Left lung (tissue), 10 donors: ENCODE data around the gene GSG1L. TPM values are rescaled to one million over a fixed set of nuclear protein-coding genes. Genes with fewer than 3 reads are reported as not detected.

Source experiments
- ATAC-seq: fragments of 200-7000 bp; cut with Tn5 transposase; one replicate; pipeline ENCODE4 v1.9.1; 2020; ENCODE audit warnings: moderate library complexity
- DNase-seq, 4 donors: peaks; one replicate each; pipeline ENCODE4 v3.0.0-alpha.2; 2013 to 2020
- H3K27ac ChIP-seq, 2 donors: fragments of 200-600 bp; sonication (generic) in 1 of 2; one replicate each; pipeline versions ENCODE4 v1.5.0 to v1.8.0; 2020 to 2021
- H3K27me3 ChIP-seq, 2 donors: fragments of 200-600 bp; sonication (generic) in 1 of 2; one replicate each; pipeline versions ENCODE4 v1.5.0 to v1.8.0; 2020 to 2021
- H3K36me3 ChIP-seq, 2 donors: fragments of 200-600 bp; sonication (generic) in 1 of 2; one replicate each; pipeline versions ENCODE4 v1.5.0 to v1.8.0; 2020 to 2021
- H3K4me1 ChIP-seq, 2 donors: fragments of 200-600 bp; one replicate each; pipeline ENCODE4 v1.8.0; 2021
- H3K4me3 ChIP-seq, 2 donors: fragments of 200-600 bp; sonication (generic) in 1 of 2; one replicate each; pipeline versions ENCODE4 v1.5.0 to v1.8.0; 2020 to 2021; ENCODE audit warnings: mild to moderate bottlenecking in 1 of 2
- H3K9me3 ChIP-seq, 2 donors: fragments of 200-600 bp; sonication (generic) in 1 of 2; one replicate each; pipeline versions ENCODE4 v1.5.0 to v1.8.0; 2020 to 2021
- intact Hi-C, 2 donors: fragments of 100-400 bp; cut with DNase I; formaldehyde crosslinking; loops; one replicate each; pipeline versions ENCODE4 v1.11.2 to v1.14.2; 2022
- polyA plus RNA-seq, 6 donors: library from polyadenylated mRNA; unstranded; fragments of 120-200 nt; gene quantifications; one replicate each; pipeline ENCODE4 v1.2.1, GENCODE V29; 2013; ENCODE audit not compliant: insufficient read length in 6 of 6
- total RNA-seq, 2 donors: library from RNA; stranded (reverse); fragmentation: NEBNext Ultra II Directional; extraction: Animal tissue kit (Norgen Biotek cat#: 25700); gene quantifications; one replicate each; pipeline ENCODE4 v1.2.1, GENCODE V29; 2021
- TF ChIP-seq, protein P1 (sequence below), 2 donors: fragments of 200-600 bp; sonication (generic) in 1 of 2; IDR thresholded peaks; one replicate each; pipeline versions ENCODE4 v1.5.0 to v1.8.0; 2021; ENCODE audit warnings: antibody characterized with exemption in 2 of 2
- donor health status: DM: no; HTN: yes; CAD: no.
- donor health status: DM: no; HTN: no; CAD: no.

The GSG1L gene
- total and polyA plus RNA-seq, 8 donors: 0.20 to 1.2 (median 0.65) TPM; not detected in 1

DNA sequence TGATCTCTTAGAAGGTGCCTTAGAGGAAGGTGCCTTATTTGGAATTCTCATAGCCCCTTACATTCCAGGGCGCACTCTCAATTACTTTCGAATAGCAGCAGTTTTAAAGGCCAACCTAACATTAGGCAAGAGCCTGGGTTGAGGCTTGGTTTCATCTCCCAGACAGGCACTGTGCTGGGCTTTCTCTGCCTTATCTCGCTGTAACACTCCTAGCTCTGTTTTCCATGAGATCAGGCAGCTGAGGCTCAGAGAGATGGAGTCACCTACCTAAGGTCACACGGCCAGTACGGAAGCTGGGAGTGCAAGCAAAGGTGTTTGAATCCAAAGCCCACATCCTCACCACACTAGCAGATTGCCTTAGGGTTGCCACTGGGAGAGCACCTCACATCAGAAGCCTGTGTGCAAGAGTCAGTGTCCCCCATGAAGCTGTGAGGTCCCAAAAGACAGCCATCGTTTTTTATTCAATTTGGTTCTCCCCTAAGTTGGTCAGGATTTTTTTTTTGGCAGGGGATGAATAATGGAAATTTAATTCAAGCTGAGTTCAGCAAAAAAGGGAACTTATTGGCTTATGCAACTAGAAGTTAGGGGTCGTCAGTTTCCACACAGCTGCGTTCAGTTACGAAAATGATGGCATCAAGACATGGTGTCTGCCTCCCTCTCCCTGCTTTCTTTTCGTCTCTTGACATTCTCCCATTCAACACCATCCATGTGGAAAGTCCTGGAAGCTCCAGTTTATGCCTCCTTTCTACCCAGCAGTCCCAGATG, 307.1 kb downstream of the GSG1L start:
- Histone ChIP-seq H3K4me1 (peaks cover 0 to 21% of the 10 kb centered on the region in 2 donors), H3K27ac (no peak overlapping the region), H3K27me3 (no peaks in the 10 kb centered on the region), H3K4me3 (no peak overlapping the region), H3K9me3 (no peaks in the 10 kb centered on the region), H3K36me3 (peaks cover 0 to 43% of the 10 kb centered on the region in 2 donors)
- DNase-seq (peak in 2 of 4 donors; percentile 42 to 61), ATAC-seq (no peak)
- TF ChIP-seq, protein P1, sequence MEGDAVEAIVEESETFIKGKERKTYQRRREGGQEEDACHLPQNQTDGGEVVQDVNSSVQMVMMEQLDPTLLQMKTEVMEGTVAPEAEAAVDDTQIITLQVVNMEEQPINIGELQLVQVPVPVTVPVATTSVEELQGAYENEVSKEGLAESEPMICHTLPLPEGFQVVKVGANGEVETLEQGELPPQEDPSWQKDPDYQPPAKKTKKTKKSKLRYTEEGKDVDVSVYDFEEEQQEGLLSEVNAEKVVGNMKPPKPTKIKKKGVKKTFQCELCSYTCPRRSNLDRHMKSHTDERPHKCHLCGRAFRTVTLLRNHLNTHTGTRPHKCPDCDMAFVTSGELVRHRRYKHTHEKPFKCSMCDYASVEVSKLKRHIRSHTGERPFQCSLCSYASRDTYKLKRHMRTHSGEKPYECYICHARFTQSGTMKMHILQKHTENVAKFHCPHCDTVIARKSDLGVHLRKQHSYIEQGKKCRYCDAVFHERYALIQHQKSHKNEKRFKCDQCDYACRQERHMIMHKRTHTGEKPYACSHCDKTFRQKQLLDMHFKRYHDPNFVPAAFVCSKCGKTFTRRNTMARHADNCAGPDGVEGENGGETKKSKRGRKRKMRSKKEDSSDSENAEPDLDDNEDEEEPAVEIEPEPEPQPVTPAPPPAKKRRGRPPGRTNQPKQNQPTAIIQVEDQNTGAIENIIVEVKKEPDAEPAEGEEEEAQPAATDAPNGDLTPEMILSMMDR (IDR thresholded peaks at IDR 0.05): no peak
- intact Hi-C loops: no loop called here

DNA sequence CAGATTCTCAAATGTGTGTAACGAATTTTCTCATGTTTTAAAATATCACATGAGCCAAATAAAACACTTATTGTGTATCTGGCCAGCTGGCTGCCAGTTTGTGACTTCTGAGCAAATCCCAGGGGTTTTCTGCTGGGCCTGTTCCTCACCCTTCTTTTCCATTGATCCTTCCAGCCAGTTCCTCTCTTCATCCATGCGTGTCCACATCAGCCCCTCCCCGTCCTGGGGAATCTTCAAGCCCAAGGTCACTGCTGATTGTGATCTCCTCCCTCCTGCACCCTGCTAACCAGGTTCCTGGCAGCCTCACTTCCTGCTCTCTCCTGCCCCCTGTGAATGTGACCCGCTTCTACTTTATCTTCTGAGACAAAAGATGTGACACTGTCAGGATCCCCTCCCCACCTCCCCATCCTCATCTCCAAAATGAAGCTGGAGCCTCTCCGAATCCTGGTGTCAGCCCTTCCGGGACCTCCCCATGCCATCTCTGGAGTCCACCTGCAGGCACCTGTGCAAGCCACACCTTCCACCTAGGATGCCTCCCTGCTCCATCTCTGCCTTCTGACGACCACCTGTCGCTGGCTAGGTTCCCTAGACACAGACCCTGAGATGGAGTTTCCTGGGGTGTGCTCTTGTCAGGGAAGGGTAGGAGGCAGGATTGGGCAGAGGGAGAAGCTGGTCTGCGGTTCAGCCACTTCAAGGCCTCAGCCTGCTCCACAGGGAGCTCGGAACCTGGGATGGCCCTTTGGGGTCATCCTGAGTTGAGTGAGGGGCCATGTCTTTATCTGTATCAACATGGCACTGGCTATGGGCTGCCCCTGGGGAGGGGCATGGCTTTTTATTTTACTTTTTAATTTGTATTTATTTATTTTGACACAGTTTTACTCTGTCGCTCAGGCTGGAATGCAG, 308.5 kb downstream of the GSG1L start:
- no peak for DNase-seq
- Histone ChIP-seq H3K9me3 (no peaks in the 10 kb centered on the region), H3K27ac (no peak overlapping the region), H3K4me1 (peaks cover 0 to 17% of the 10 kb centered on the region in 2 donors), H3K36me3 (peaks cover 0 to 41% of the 10 kb centered on the region in 2 donors), H3K4me3 (no peak overlapping the region), H3K27me3 (no peaks in the 10 kb centered on the region)
- no peak for ATAC-seq
- intact Hi-C loops: no loop called here
- TF ChIP-seq, protein P1 (IDR thresholded peaks at IDR 0.05): no peak

DNA sequence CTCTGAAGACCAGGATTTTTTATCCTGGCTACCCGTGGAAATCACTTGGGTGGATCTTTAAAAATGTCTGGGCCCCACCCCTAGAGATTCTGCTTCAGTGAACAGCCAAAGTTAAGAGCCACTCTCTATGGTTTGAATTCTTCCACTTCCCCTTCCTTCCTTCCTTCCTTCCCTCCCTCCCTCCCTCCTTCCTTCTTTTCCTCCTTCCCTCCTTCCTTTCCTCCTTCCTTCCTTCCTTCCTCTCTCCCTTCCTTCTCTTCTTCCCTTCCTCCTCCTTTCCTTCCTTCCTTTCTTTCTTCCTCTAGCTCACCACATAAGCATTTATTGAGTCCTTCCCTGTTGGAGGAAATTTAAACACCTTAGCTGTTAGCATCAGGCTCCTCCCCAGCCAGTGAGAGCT, 310.0 kb downstream of the GSG1L start:
- Histone ChIP-seq H3K36me3 (peaks cover 0 to 45% of the 10 kb centered on the region in 2 donors), H3K9me3 (no peaks in the 10 kb centered on the region), H3K27ac (no peak overlapping the region), H3K27me3 (no peaks in the 10 kb centered on the region), H3K4me3 (no peak overlapping the region), H3K4me1 (peaks cover 0 to 9% of the 10 kb centered on the region in 2 donors)
- ATAC-seq: no peak
- intact Hi-C loops: no loop called here
- DNase-seq: no peak
- TF ChIP-seq, protein P1 (IDR thresholded peaks at IDR 0.05): no peak

DNA sequence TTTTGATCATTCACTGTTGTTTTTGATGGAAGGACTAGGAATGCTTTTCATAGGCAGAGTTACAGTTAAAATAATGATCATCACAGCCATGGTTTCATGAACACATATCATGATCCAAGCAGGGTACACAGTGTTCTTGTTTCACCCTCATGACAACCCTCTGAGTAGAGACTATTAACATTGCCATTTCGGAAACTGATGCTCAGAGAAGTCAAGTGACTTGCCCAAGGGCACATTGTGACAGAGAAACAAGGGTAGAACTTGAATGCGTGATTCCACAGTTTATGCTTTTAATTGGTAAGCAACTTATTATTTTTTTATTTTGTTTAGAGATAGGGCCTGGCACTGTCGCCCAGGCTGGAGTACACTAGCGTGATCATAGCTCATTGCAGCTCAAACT, 311.3 kb downstream of the GSG1L start:
- DNase-seq: no peak
- no peaks in the 10 kb centered on the region for H3K9me3 ChIP-seq
- ATAC-seq: no peak
- no peak overlapping the region for H3K4me3 ChIP-seq
- H3K4me1 ChIP-seq: peaks cover 0 to 9% of the 10 kb centered on the region in 2 donors
- TF ChIP-seq, protein P1 (IDR thresholded peaks at IDR 0.05): no peak
- no peaks in the 10 kb centered on the region for H3K27me3 ChIP-seq
- peaks cover 0 to 36% of the 10 kb centered on the region in 2 donors for H3K36me3 ChIP-seq
- no peak overlapping the region for H3K27ac ChIP-seq
- intact Hi-C loops: no loop called here

DNA sequence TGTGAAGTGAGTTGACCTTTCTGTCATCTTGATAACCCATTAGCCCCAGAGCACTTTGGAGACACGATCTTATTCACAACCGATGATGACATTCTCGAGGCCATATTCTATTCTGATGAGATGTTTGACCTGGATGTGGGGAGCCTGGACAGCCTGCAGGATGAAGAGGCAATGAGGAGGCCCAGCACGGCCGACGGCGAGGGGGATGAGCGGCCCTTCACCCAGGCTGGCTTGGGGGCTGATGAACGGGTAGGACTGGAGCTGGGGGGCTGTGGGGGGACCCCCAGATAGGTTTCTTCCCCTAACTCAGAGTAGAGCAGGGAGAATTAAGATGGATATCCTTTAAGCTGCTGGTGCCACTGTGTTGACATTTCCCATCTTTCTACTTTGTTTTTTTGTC, 311.8 kb downstream of the GSG1L start:
- Histone ChIP-seq H3K4me1 (peaks cover 0 to 9% of the 10 kb centered on the region in 2 donors), H3K4me3 (no peak overlapping the region), H3K9me3 (no peaks in the 10 kb centered on the region), H3K27ac (no peak overlapping the region), H3K36me3 (peaks cover 0 to 32% of the 10 kb centered on the region in 2 donors), H3K27me3 (no peaks in the 10 kb centered on the region)
- TF ChIP-seq, protein P1 (IDR thresholded peaks at IDR 0.05): no peak
- intact Hi-C loops: no loop called here
- no peak for ATAC-seq
- no peak for DNase-seq
